Measurements from ENCODE around the gene GLIPR1L2.
A peak's percentile ranks its signal among the peaks of the same experiment; 100 is the strongest.
"Not testable (repeated sequence)": the region's sequence is repeated elsewhere in the genome, so short reads cannot be mapped to it uniquely, and the experiment has no call there.

The GLIPR1L2 gene

DNA sequence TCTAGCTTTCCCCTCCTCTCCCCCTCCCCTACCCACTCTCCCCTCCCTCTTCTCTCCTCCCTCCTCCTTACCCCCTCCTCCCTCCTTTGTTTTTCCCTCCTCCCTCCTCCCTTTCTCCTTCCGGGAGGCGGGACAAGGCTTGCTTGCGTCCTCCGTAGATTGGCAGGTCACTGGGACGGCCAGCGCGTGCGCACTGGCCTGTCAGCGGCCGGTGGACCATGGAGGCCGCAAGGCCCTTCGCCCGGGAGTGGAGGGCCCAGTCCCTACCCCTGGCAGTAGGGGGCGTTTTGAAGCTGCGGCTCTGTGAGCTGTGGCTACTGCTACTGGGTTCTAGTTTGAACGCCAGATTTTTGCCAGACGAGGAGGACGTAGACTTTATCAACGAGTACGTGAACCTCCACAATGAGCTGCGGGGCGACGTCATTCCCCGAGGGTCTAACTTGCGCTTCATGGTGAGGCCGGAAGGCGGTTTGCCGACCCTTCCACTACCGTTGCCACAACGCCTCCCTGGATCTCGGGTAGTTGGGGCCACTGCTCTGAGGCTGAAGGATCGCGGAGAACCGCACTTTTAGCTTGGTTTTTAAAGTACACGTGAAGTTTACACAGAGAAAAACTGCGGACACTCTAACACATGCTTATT lies at the start of gene GLIPR1L2:
Gene GLIPR1L2 (plus strand): TSS at position 191 of the 640 bp plus-strand sequence. CDS start 28 bp downstream, at position 219.
- DNase-seq, result peak; percentile 97

GRCh38 chr12:75341873-75342272 lies 49.0 kb upstream of the GLIPR1L2 start:
- DNase-seq, result no peak

DNA sequence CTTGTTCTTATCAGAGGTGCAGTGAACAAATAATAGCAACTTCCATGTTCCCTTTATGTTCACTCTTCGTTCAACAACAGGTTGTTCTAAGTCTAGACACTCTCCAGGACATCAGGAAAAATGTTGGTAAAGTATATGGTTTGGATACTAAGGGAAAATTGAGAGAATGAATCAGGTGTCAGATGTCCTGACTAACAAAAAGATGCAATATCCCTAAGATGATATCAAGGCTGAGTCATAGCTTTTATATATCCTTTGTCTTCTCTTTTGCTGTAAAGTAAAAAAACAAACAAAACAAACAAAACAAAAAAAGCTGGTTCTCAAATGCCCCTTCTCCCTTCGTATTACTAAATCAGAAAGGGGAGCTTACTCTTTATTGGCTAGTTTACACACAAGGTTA lies 45.4 kb upstream of the GLIPR1L2 start:
- DNase-seq, result no peak

GRCh38 chr12:75346215-75346614 lies 44.7 kb upstream of the GLIPR1L2 start:
- not testable (repeated sequence) for DNase-seq

GRCh38 chr12:75349946-75350345 lies 40.9 kb upstream of the GLIPR1L2 start:
- DNase-seq, result no peak

DNA sequence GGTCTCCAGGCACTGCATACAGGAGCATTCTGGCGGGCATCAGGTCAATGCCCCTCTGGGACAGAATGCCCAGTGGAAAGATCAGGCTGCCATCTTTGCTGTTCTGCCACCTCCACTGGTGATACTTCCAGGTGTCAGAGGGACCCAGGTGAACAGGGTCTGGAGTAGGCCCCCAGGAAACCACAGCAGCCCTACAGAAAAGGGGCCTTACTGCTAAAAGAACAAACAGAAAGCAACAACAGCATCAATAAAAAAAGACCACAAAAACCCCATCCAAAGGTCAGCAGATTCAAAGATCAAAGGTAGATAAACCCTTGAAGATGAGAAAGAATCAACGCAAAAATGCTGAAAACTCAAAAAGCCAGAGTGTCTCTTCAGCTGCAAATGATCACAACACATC lies 40.5 kb upstream of the GLIPR1L2 start:
- DNase-seq, result no peak

DNA sequence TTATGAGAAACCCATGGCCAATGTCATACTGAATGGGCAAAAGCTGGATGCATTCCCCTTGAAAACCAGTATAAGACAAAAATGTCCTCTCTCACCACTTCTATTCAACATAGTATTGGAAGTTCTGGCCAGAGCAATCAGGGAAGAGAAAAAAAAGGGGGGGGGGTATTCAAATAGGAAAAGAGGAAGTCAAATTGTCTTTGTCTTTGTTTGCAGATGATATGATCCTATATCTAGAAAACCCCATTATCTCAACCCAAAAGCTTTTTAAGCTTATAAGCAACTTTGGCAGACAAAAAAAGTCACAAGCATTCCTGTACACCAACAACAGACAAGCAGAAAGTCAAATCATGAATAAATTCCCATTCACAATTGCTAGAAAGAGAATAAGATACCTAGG lies 36.9 kb upstream of the GLIPR1L2 start:
- no peak for DNase-seq

GRCh38 chr12:75360920-75361319 lies 30.0 kb upstream of the GLIPR1L2 start:
- DNase-seq, result no peak

GRCh38 chr12:75361408-75361807 lies 29.5 kb upstream of the GLIPR1L2 start:
- DNase-seq, result no peak

GRCh38 chr12:75364919-75365318 lies 26.0 kb upstream of the GLIPR1L2 start:
- no peak for DNase-seq

DNA sequence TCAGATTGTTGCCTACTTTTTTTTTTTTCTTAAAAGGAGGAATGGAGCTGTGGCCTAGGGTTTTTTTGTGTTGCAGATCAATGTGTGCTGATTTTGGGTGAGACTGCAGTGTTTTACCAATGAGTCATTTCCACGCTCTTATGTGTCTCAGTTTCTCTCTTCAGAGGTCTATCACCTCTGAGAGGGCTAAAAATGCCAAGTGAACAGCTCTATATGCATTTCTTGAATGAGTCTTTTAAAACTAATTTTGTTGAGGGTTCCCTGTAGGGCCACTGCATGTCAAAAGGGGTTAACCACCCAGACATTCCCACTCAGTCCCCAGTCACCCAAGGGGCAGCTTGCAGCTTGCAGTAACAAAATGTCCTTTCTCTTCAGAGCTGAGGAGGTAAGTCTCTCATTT lies 24.3 kb upstream of the GLIPR1L2 start:
- no peak for DNase-seq

DNA sequence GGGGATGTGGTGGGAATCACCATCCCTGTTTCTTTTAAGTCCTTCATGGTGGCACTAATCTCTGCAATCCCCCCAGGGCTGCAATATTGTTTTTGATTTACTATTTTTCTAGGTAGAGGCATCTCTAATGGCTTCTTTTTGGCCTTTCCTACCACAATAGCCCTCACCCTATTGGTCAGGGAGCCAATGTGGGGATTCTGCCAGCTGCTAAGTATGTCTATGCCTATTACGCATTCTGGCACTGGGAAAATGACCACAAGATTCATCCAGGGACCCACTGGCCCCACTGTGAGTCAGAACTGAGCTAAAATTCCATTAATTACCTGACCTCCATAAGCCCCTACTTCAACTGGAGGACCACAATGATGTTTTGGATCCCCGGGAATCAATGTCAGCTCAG lies 15.9 kb upstream of the GLIPR1L2 start:
- no peak for DNase-seq

DNA sequence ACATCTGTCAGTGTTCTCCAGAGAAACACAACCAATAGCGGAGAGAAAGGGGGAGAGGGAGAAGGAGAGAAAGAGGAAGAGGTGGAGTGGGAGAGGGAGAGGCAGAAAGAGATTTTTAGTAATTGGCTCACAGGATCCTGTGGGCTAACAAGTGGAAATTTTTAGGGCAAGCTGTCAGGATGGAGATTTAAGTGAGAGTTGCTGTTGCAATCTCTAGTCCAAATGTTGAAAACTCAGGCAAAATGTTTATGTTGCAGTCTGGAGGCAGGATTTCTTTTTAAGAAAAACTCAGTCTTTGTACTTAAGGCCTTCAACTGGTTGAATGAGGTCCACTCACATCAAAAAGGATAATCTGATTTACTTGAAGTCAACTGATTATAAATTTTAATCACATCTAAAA lies 12.5 kb upstream of the GLIPR1L2 start:
- DNase-seq, result no peak

DNA sequence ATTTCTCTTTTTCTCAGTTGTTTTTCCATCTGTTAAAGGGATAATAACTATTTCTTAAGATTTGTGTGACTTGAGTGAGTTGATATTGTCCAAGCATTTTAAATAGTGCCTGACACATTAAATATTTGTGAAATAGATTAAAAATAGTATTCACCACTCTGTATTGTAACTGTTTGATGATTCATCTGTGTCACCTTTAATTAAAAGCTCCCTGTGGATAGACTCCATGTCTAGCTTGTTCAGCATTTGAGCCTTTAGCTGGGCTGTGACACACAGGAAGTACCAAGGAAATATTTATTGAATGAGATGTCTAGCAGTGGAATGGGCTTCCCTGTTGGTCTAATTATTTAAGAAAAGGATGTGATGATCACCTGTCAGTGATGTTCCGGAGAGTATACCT lies 1.8 kb upstream of the GLIPR1L2 start:
- no peak for DNase-seq

GRCh38 chr12:75389706-75390105 lies 1.2 kb upstream of the GLIPR1L2 start:
- no peak for DNase-seq

DNA sequence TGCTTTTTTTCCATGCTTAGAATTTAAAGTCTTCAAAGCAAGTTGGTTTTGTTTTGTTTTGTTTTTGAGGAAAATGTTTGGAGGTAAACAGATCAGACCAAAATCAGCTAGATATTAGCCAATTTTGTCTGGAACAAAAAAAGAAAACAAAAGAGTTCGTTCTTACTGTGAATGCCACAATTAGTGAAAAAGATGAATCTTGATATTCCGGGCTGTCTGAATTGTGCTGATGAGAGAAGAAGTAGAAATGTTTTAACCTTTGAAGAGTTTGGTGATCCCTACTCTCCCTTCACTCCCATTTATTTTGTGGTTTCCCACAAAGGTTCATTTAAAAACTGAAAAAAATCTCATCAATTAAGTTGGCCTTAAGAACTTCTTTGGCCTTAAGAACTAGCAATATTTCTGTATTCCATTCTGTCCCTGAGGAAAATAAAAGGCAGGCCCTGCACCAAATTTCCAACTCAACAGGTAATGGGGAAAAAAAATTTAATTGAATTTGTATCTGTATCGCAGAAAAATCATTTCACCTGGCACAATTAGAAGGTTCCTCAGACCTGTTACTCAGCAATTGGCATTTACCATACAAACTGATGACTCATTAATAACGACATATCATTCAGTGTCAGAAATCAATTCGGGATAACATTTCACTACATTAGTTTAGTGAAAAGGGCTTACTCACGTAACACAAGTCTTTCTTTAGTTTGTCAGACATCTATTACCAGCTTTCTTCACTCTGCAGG lies 562 bp upstream of the GLIPR1L2 start:
- no peak for DNase-seq

GRCh38 chr12:75404231-75404630 lies 13.3 kb downstream of the GLIPR1L2 start:
- no peak for DNase-seq

- no peak for DNase-seq
Measured at GRCh38 chr12:75407683-75408082, 16.8 kb downstream of the GLIPR1L2 start.

DNA sequence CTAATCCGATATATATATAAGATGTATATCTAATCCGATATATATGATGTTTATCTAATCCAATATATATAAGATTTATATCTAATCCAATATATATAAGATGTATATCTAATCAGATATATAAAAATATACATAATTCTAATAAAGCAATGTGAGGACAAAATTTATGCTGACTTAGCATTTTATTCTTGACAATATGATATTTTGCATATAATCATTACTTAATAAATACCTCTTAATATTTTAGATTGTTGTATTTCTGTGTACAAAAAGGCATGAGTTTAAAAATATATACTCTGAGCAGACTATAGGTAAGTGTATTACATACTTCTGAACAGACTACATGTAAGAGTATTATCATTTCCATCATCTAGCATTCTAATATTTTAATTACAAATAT lies 18.9 kb downstream of the GLIPR1L2 start:
- DNase-seq, result no peak

GRCh38 chr12:75414671-75415070 lies 23.8 kb downstream of the GLIPR1L2 start:
- no peak for DNase-seq

DNA sequence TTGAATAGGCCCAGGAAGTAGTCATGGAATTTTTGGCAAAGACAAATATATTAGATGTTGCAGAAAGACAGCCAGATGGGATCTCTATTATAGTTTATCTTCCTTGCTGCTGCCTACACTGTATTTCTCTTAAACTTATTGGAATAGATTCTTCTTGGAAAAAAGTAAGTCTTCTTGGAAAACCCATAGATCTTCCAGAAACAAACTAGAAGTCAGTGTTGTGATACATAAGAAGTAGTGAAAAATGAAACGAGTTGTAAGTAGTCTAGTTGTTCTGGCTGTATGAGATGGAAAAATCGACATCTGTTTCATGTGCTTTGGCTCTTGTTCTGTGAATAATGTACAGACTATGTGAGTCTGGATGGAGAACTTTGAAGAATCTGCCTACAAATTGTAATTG lies 29.0 kb downstream of the GLIPR1L2 start:
- no peak for DNase-seq

DNA sequence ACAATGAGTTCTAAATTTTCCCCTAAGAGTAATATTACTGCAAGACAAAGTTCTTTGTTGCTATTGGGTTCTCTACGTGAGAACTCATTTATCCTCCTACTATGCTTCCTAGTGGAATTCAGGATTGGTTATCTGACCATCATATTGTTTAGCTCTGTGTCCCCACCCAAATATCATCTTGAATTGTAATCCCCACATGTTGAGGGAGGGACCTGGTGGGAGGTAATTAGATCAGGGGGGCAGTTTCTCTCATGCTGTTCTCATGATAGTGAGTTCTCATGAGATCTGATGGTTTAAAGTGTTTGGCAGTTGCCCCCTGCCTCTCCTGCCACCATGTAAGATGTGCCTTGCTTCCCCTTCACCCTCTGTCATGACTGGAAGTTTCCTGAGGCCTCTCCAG lies 36.6 kb downstream of the GLIPR1L2 start:
- no peak for DNase-seq

DNA sequence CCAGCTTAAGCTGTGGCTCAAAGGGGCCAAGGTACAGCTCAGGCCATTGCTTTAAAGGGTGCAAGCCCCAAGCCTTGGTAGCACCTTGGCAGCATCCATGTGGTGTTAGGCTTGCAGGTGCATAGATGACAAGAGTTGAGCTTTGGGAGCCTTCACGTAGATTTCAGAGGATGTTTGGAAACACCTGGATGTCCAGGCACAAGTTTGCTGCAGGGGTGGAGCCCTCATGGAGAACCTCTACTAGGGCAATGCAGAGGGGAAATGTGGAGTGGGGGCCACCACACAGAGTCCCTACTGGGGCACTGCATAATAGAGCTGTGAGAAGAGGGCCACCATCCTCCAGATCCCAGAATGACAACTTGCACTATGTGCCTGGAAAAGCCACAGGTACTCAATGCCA lies 37.9 kb downstream of the GLIPR1L2 start:
- DNase-seq, result no peak

- no peak for DNase-seq
Measured at GRCh38 chr12:75432924-75433323, 42.0 kb downstream of the GLIPR1L2 start.

- DNase-seq, result no peak
Measured at GRCh38 chr12:75437564-75437963, 46.7 kb downstream of the GLIPR1L2 start.
